Measurements from ENCODE around the gene CDH23. TPM values are rescaled to one million over a fixed set of nuclear protein-coding genes. Genes with fewer than 3 reads are reported as not detected.

CDH23 gene
- total RNA-seq, 1 experiment from 2014 or later, result 0.29 TPM

GRCh38 chr10:71481746-71482410 lies 85.2 kb downstream of the CDH23 start:
- no peak for DNase-seq (ENCODE audit: low read depth, low spot score)
- in situ Hi-C loops (cut with HindIII; ENCODE audit: low pct_unique_long_range_greater_than_20kb, low sequenced_read_pairs), result no loop called here

GRCh38 chr10:71482620-71483019 lies 85.9 kb downstream of the CDH23 start:
- in situ Hi-C loops (cut with HindIII; ENCODE audit: low pct_unique_long_range_greater_than_20kb, low sequenced_read_pairs), result no loop called here
- DNase-seq (ENCODE audit: low read depth, low spot score), result no peak

GRCh38 chr10:71483135-71483534 lies 86.4 kb downstream of the CDH23 start:
- DNase-seq (ENCODE audit: low read depth, low spot score), result no peak
- in situ Hi-C loops (cut with HindIII; ENCODE audit: low pct_unique_long_range_greater_than_20kb, low sequenced_read_pairs), result no loop called here

GRCh38 chr10:71483885-71484751 lies 87.4 kb downstream of the CDH23 start:
- in situ Hi-C loops (cut with HindIII; ENCODE audit: low pct_unique_long_range_greater_than_20kb, low sequenced_read_pairs), result no loop called here

GRCh38 chr10:71486484-71487114 lies 89.9 kb downstream of the CDH23 start:
- DNase-seq (ENCODE audit: low read depth, low spot score), result peak; percentile 69
- in situ Hi-C loops (cut with HindIII; ENCODE audit: low pct_unique_long_range_greater_than_20kb, low sequenced_read_pairs), result no loop called here

More at GRCh38 chr10:71483885-71484751, 87.4 kb downstream of the CDH23 start:
- DNase-seq (ENCODE audit: low read depth, low spot score), result no peak

- DNase-seq (ENCODE audit: low read depth, low spot score), result no peak
- in situ Hi-C loops (cut with HindIII; ENCODE audit: low pct_unique_long_range_greater_than_20kb, low sequenced_read_pairs), result no loop called here
Measured at GRCh38 chr10:71487726-71488125, 91.0 kb downstream of the CDH23 start.

GRCh38 chr10:71489077-71489476 lies 92.4 kb downstream of the CDH23 start:
- in situ Hi-C loops (cut with HindIII; ENCODE audit: low pct_unique_long_range_greater_than_20kb, low sequenced_read_pairs), result no loop called here

GRCh38 chr10:71492872-71493271 lies 96.2 kb downstream of the CDH23 start:
- in situ Hi-C loops (cut with HindIII; ENCODE audit: low pct_unique_long_range_greater_than_20kb, low sequenced_read_pairs), result no loop called here
- DNase-seq (ENCODE audit: low read depth, low spot score), result no peak

More at GRCh38 chr10:71489077-71489476, 92.4 kb downstream of the CDH23 start:
- DNase-seq (ENCODE audit: low read depth, low spot score), result no peak

- in situ Hi-C loops (cut with HindIII; ENCODE audit: low pct_unique_long_range_greater_than_20kb, low sequenced_read_pairs), result no loop called here
- DNase-seq (ENCODE audit: low read depth, low spot score), result no peak
Measured at GRCh38 chr10:71493741-71494140, 97.0 kb downstream of the CDH23 start.

GRCh38 chr10:71494476-71494875 lies 97.8 kb downstream of the CDH23 start:
- DNase-seq (ENCODE audit: low read depth, low spot score), result no peak
- in situ Hi-C loops (cut with HindIII; ENCODE audit: low pct_unique_long_range_greater_than_20kb, low sequenced_read_pairs), result no loop called here

- no peak for DNase-seq (ENCODE audit: low read depth, low spot score)
- in situ Hi-C loops (cut with HindIII; ENCODE audit: low pct_unique_long_range_greater_than_20kb, low sequenced_read_pairs), result no loop called here
Measured at GRCh38 chr10:71494980-71495381, 98.3 kb downstream of the CDH23 start.

GRCh38 chr10:71496927-71497762 lies 100.4 kb downstream of the CDH23 start:
- in situ Hi-C loops (cut with HindIII; ENCODE audit: low pct_unique_long_range_greater_than_20kb, low sequenced_read_pairs), result no loop called here

GRCh38 chr10:71497763-71498326 lies 101.1 kb downstream of the CDH23 start:
- DNase-seq (ENCODE audit: low read depth, low spot score), result no peak
- in situ Hi-C loops (cut with HindIII; ENCODE audit: low pct_unique_long_range_greater_than_20kb, low sequenced_read_pairs), result no loop called here

More at GRCh38 chr10:71496927-71497762, 100.4 kb downstream of the CDH23 start:
- no peak for DNase-seq (ENCODE audit: low read depth, low spot score)

- in situ Hi-C loops (cut with HindIII; ENCODE audit: low pct_unique_long_range_greater_than_20kb, low sequenced_read_pairs), result no loop called here
- no peak for DNase-seq (ENCODE audit: low read depth, low spot score)
Measured at GRCh38 chr10:71501402-71501801, 104.7 kb downstream of the CDH23 start.

- no peak for DNase-seq (ENCODE audit: low read depth, low spot score)
- in situ Hi-C loops (cut with HindIII; ENCODE audit: low pct_unique_long_range_greater_than_20kb, low sequenced_read_pairs), result no loop called here
Measured at GRCh38 chr10:71502190-71502589, 105.5 kb downstream of the CDH23 start.

- in situ Hi-C loops (cut with HindIII; ENCODE audit: low pct_unique_long_range_greater_than_20kb, low sequenced_read_pairs), result no loop called here
Measured at GRCh38 chr10:71502851-71503250, 106.1 kb downstream of the CDH23 start.

GRCh38 chr10:71504168-71504567 lies 107.4 kb downstream of the CDH23 start:
- in situ Hi-C loops (cut with HindIII; ENCODE audit: low pct_unique_long_range_greater_than_20kb, low sequenced_read_pairs), result no loop called here
- no peak for DNase-seq (ENCODE audit: low read depth, low spot score)

More at GRCh38 chr10:71502851-71503250, 106.1 kb downstream of the CDH23 start:
- no peak for DNase-seq (ENCODE audit: low read depth, low spot score)
